NB4 (cell line): ENCODE data around the gene ACOT11.

Experiments
- MYC ChIP-seq: IDR thresholded peaks from 2 replicates; pipeline ENCODE4 v1.6.1; 2011; ENCODE audit warnings: low read depth, low read length
- POLR2A ChIP-seq: IDR thresholded peaks from 2 replicates; pipeline ENCODE4 v1.6.1; 2011; ENCODE audit warnings: mild to moderate bottlenecking; ENCODE audit not compliant: insufficient read length; ENCODE audit errors: extremely low read depth
- TF ChIP-seq, protein P1 (sequence below): IDR thresholded peaks from one replicate; pipeline ENCODE4 v1.5.1; 2012; ENCODE audit warnings: low read depth, low read length
- TF ChIP-seq, protein P2 (sequence below): IDR thresholded peaks from 2 replicates; pipeline ENCODE4 v1.6.1; 2011; ENCODE audit warnings: low read depth, low read length

DNA sequence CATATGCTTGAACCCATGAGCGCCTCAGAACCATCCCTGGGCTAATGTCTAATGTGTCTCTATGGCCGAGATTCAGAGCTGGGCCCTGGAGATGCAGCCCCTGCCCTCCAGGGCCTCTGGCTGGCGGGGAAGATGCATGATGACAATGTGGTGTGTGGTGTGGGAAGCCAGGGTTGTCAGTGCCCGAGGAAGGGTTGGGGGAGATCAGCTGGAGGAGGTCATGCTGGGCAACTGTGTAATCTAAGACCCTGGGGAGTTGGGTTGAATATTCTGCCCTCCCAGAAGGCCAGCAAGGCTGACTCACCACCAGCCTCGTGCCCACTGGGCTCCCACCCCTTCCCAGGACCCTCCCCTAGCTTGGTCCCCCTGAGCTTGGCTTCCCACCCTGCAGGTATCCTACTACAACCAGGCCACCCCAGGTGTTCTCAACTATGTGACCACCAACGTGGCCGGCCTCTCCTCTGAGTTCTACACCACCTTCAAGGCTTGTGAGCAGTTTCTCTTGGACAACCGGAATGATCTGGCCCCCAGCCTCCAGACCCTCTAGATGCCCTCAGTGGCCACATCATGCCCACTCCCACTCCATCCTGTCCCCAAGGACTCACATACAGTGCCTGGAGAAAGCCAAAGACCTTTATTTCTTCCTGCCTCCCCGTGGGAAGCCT, 60.7 kb downstream of the ACOT11 start:
- TF ChIP-seq, protein P1, sequence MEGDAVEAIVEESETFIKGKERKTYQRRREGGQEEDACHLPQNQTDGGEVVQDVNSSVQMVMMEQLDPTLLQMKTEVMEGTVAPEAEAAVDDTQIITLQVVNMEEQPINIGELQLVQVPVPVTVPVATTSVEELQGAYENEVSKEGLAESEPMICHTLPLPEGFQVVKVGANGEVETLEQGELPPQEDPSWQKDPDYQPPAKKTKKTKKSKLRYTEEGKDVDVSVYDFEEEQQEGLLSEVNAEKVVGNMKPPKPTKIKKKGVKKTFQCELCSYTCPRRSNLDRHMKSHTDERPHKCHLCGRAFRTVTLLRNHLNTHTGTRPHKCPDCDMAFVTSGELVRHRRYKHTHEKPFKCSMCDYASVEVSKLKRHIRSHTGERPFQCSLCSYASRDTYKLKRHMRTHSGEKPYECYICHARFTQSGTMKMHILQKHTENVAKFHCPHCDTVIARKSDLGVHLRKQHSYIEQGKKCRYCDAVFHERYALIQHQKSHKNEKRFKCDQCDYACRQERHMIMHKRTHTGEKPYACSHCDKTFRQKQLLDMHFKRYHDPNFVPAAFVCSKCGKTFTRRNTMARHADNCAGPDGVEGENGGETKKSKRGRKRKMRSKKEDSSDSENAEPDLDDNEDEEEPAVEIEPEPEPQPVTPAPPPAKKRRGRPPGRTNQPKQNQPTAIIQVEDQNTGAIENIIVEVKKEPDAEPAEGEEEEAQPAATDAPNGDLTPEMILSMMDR, result no peak
- TF ChIP-seq, protein P2, sequence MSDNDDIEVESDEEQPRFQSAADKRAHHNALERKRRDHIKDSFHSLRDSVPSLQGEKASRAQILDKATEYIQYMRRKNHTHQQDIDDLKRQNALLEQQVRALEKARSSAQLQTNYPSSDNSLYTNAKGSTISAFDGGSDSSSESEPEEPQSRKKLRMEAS, result no peak
- TF ChIP-seq POLR2A (no peak), MYC (no peak)
